ENCODE measurements around the gene FRS3. TPM values are rescaled to one million over a fixed set of nuclear protein-coding genes. Genes with fewer than 3 reads are reported as not detected.

FRS3 gene
- total and polyA plus RNA-seq, 9 of the 15 experiments (the other 6 are each of a cell fraction or from before 2014, with no cell fraction given) = 0.03 to 3.7 (median 1.6) TPM

GRCh38 chr6:41786451-41787218 lies 6.9 kb upstream of the FRS3 start (continued):
- TF ChIP-seq KDM5B (IDR thresholded peaks at IDR 0.05; ENCODE audit: insufficient replicate concordance, low read depth, low read length) = peak; percentile 1
- peak; percentile 68 to 80; a peak in 2 of 4 replicates for TF ChIP-seq UBTF (IDR thresholded peaks at IDR 0.05; ENCODE audit: borderline replicate concordance in 1 of 2, low read depth in 2 of 2, low read length in 2 of 2)
- no peak for TF ChIP-seq ZBTB9 (CRISPR knock-in tag; IDR thresholded peaks at IDR 0.05)
- TF ChIP-seq CXXC5 (CRISPR knock-in tag; IDR thresholded peaks at IDR 0.05) = peak; percentile 85
- TF ChIP-seq ZBTB26 (CRISPR knock-in tag; IDR thresholded peaks at IDR 0.05) = peak; percentile 11; the same call in 1 of the 2 replicates
- TF ChIP-seq MLX (CRISPR knock-in tag; conservative IDR thresholded peaks at IDR 0.05) = 0 out of 4 replicates have a peak, but pooled peaks of 1 of the 2 experiments have one; percentile 58
- TF ChIP-seq ZNF449 (CRISPR knock-in tag; IDR thresholded peaks at IDR 0.05) = no peak
- 0 out of 2 replicates have a peak, but pooled peaks have one; percentile 20 for TF ChIP-seq JUND (IDR thresholded peaks at IDR 0.05; ENCODE audit: borderline replicate concordance, low read depth, low read length)
- no peak; the same call in 2 of the 3 replicates for TF ChIP-seq JUND (tag; IDR thresholded peaks at IDR 0.05; ENCODE audit: borderline replicate concordance, low read depth, low read length)
- no peak for TF ChIP-seq ZNF780A (CRISPR knock-in tag; IDR thresholded peaks at IDR 0.05)
- TF ChIP-seq ZNF121 (CRISPR knock-in tag; conservative IDR thresholded peaks at IDR 0.05) = no peak
- no peak for TF ChIP-seq ZNF347 (CRISPR knock-in tag; IDR thresholded peaks at IDR 0.05; ENCODE audit: low read depth)
- TF ChIP-seq JUN (IDR thresholded peaks at IDR 0.05; ENCODE audit: borderline replicate concordance, low read depth, low read length) = no peak
- 0 out of 2 replicates have a peak, but pooled peaks have one; percentile 4 for TF ChIP-seq JUN (CRISPR knock-in tag; IDR thresholded peaks at IDR 0.05; ENCODE audit: borderline replicate concordance)
- peak; percentile 56 for TF ChIP-seq HMGN3 (IDR thresholded peaks at IDR 0.05; ENCODE audit: borderline replicate concordance, extremely low read depth, insufficient read length, low read depth, low read length)
- no peak for TF ChIP-seq TOE1 (IDR thresholded peaks at IDR 0.05; ENCODE audit: borderline replicate concordance)
- TF ChIP-seq TOE1 (CRISPR knock-in tag; IDR thresholded peaks at IDR 0.05; ENCODE audit: borderline replicate concordance, low read depth) = no peak

All from K562 (cell line).